WTC11 (cell line): ENCODE results near the gene TOMM40L. TPM values are rescaled to one million over a fixed set of nuclear protein-coding genes. Genes with fewer than 3 reads are reported as not detected.

Source experiments
- ATAC-seq: fragments of 200-7000 bp; cut with Tn5 transposase; 2 replicates; pipeline ENCODE4 v1.10.0; 2021; ENCODE audit warnings: mild to moderate bottlenecking, moderate library complexity
- CTCF ChIA-PET: fragments of 300-600 bp; sonication (Branson Sonifier 250); formaldehyde crosslinking; loops from one replicate; lab custom pipeline; 2021; ENCODE audit warnings: antibody characterized with exemption; lab: Charles Lee
- POLR2A ChIA-PET: fragments of 350-600 bp; sonication (Branson Sonifier 250); formaldehyde crosslinking; loops from one replicate; lab custom pipeline; 2021; ENCODE audit warnings: antibody characterized with exemption; lab: Charles Lee
- DNase-seq: peaks from one replicate; pipeline ENCODE4 v3.0.0; 2021; ENCODE audit warnings: low spot score
- H3K27ac Mint-ChIP-seq: 2 replicates; pipeline ENCODE4 v1.8.0; 2021; ENCODE audit warnings: mixed read lengths
- H3K27me3 Mint-ChIP-seq: 2 replicates; pipeline ENCODE4 v1.8.0; 2021; ENCODE audit warnings: low read depth, mild to moderate bottlenecking, moderate library complexity, mixed read lengths
- H3K36me3 Mint-ChIP-seq: 2 replicates; pipeline ENCODE4 v1.8.0; 2021; ENCODE audit warnings: mixed read lengths
- H3K4me1 Mint-ChIP-seq: 2 replicates; pipeline ENCODE4 v1.8.0; 2022; ENCODE audit warnings: mixed read lengths
- H3K4me3 Mint-ChIP-seq: 2 replicates; pipeline ENCODE4 v1.8.0; 2021; ENCODE audit warnings: mild to moderate bottlenecking, moderate library complexity, mixed read lengths
- H3K9me3 Mint-ChIP-seq: 2 replicates; pipeline ENCODE4 v1.8.0; 2021; ENCODE audit warnings: mixed read lengths
- ATF1 ChIP-seq: sonication (generic); formaldehyde crosslinking; IDR thresholded peaks from 2 replicates; pipeline ENCODE4 v1.8.1; 2023; ENCODE audit warnings: mild to moderate bottlenecking, moderate library complexity, missing genetic modification reagents
- CTCF ChIP-seq: fragments of 200-600 bp; IDR thresholded peaks from 2 replicates; pipeline ENCODE4 v1.8.0; 2022; ENCODE audit warnings: antibody characterized with exemption
- IRF1 ChIP-seq: sonication (generic); formaldehyde crosslinking; IDR thresholded peaks from 2 replicates; pipeline ENCODE4 v1.8.0; 2023; ENCODE audit warnings: missing genetic modification reagents
- JUN ChIP-seq: sonication (generic); formaldehyde crosslinking; IDR thresholded peaks from 2 replicates; pipeline ENCODE4 v1.8.0; 2023; ENCODE audit warnings: mild to moderate bottlenecking, missing genetic modification reagents
- NFYB ChIP-seq: sonication (generic); formaldehyde crosslinking; conservative IDR thresholded peaks from 2 replicates; pipeline ENCODE4 v1.8.0; 2022; ENCODE audit warnings: low read depth, missing genetic modification reagents
- OVOL2 ChIP-seq: fragments of 250-450 bp; sonication (Bioruptor Pico); IDR thresholded peaks from 2 replicates; pipeline ENCODE4 v1.9.0; 2021; ENCODE audit warnings: mild to moderate bottlenecking, borderline replicate concordance
- SOX15 ChIP-seq: fragments of 250-450 bp; sonication (Bioruptor Pico); IDR thresholded peaks from 2 replicates; pipeline ENCODE4 v1.9.0; 2021; ENCODE audit warnings: mild to moderate bottlenecking
- TCF7 ChIP-seq: sonication (generic); formaldehyde crosslinking; IDR thresholded peaks from 2 replicates; pipeline ENCODE4 v1.8.0; 2022; ENCODE audit warnings: mild to moderate bottlenecking, low read depth, missing genetic modification reagents, moderate library complexity
- USF1 ChIP-seq: sonication (generic); formaldehyde crosslinking; IDR thresholded peaks from 2 replicates; pipeline ENCODE4 v1.8.0; 2022; ENCODE audit warnings: mild to moderate bottlenecking, missing genetic modification reagents
- ZNF121 ChIP-seq: sonication (generic); formaldehyde crosslinking; IDR thresholded peaks from 2 replicates; pipeline ENCODE4 v1.8.0; 2023; ENCODE audit warnings: missing genetic modification reagents
- ZNF232 ChIP-seq: sonication (generic); formaldehyde crosslinking; IDR thresholded peaks from 2 replicates; pipeline ENCODE4 v1.8.0; 2022; ENCODE audit warnings: mild to moderate bottlenecking, missing genetic modification reagents
- ZNF317 ChIP-seq: sonication (generic); formaldehyde crosslinking; IDR thresholded peaks from 2 replicates; pipeline ENCODE4 v1.8.1; 2023; ENCODE audit warnings: low read depth, mild to moderate bottlenecking, moderate library complexity, missing genetic modification reagents, borderline replicate concordance
- ZNF532 ChIP-seq: fragments of 250-450 bp; sonication (Bioruptor Pico); IDR thresholded peaks from 2 replicates; pipeline ENCODE4 v1.9.0; 2021; ENCODE audit warnings: mild to moderate bottlenecking, borderline replicate concordance
- total RNA-seq: library from RNA; stranded (reverse); gene quantifications from 3 replicates; pipeline ENCODE4 v1.2.3, GENCODE V29; 2021

TOMM40L gene
- total RNA-seq, 1 experiment from 2014 or later, result 16.9 TPM

GRCh38 chr1:161187311-161187710, 38.5 kb upstream of the TOMM40L start (continued):
- TF ChIP-seq CTCF (no peak), SOX15 (CRISPR knock-in tag) (no peak), ATF1 (CRISPR knock-in tag) (no peak), NFYB (no peak), JUN (no peak), USF1 (CRISPR knock-in tag) (no peak), ZNF532 (CRISPR knock-in tag) (no peak), OVOL2 (CRISPR knock-in tag) (no peak)

GRCh38 chr1:161188381-161188780, 37.5 kb upstream of the TOMM40L start:
- 0 out of 2 replicates have a peak, but pooled peaks cover 3% of the 10 kb centered on the region for H3K36me3 Mint-ChIP-seq
- CTCF ChIA-PET, result interaction anchor here (0.7 kb wide), 1 partner anchor 9 kb away, joined by 7 read pairs; no protein-coding TSS in a partner anchor
- no peak for ATAC-seq
- peaks cover 15% of the 10 kb centered on the region for H3K4me1 Mint-ChIP-seq
- TF ChIP-seq TCF7 (CRISPR knock-in tag), result no peak
- no peak for TF ChIP-seq ZNF232 (CRISPR knock-in tag)
- TF ChIP-seq ZNF317, result no peak
- DNase-seq, result no peak
- POLR2A ChIA-PET, result interaction anchor here (0.7 kb wide), 1 partner anchor 109 kb away, joined by 7 read pairs; no protein-coding TSS in a partner anchor
- no peaks in the 10 kb centered on the region for H3K9me3 Mint-ChIP-seq
- no peak overlapping the region for H3K4me3 Mint-ChIP-seq
- no peak overlapping the region for H3K27ac Mint-ChIP-seq
- no peaks in the 10 kb centered on the region for H3K27me3 Mint-ChIP-seq

GRCh38 chr1:161189036-161189435, 36.8 kb upstream of the TOMM40L start:
- Mint-ChIP-seq H3K4me3 (no peak overlapping the region), H3K4me1 (peaks cover 15% of the 10 kb centered on the region), H3K27me3 (no peaks in the 10 kb centered on the region), H3K27ac (no peak overlapping the region), H3K36me3 (0 out of 2 replicates have a peak, but pooled peaks cover 3% of the 10 kb centered on the region), H3K9me3 (no peaks in the 10 kb centered on the region)
- DNase-seq (no peak), ATAC-seq (no peak)
- POLR2A ChIA-PET, result no interaction called here
- CTCF ChIA-PET, result no interaction called here
- TF ChIP-seq IRF1 (CRISPR knock-in tag), result no peak
- TF ChIP-seq TCF7 (CRISPR knock-in tag), result no peak
- TF ChIP-seq ZNF121 (CRISPR knock-in tag), result no peak
